GM06990 (cell line): ENCODE measurements around the gene ZBTB20.

ENCODE experiments used
- DNase-seq: peaks from one replicate; pipeline ENCODE4 v3.0.0-alpha.2; 2011; ENCODE audit not compliant: insufficient read length; ENCODE audit errors: extremely low read depth
- H3K27me3 ChIP-seq: replicated peaks from 2 replicates; pipeline ENCODE4 v1.6.0; 2011; ENCODE audit warnings: low read length; ENCODE audit not compliant: control insufficient read depth, insufficient read depth
- H3K36me3 ChIP-seq: 2 replicates; pipeline ENCODE4 v1.5.1; 2011; ENCODE audit warnings: low read length; ENCODE audit not compliant: control insufficient read depth, insufficient read depth
- H3K4me3 ChIP-seq: replicated peaks from 2 replicates; pipeline ENCODE4 v1.5.1; 2011; ENCODE audit warnings: low read depth, mild to moderate bottlenecking, control low read depth, low read length
- TF ChIP-seq, protein P1 (sequence below): IDR thresholded peaks from 2 replicates; pipeline ENCODE4 v1.5.1; 2011; ENCODE audit warnings: low read length, control low read depth, mild to moderate bottlenecking, inconsistent platforms; ENCODE audit not compliant: insufficient read depth, poor library complexity, severe bottlenecking

Gene ZBTB20

DNA sequence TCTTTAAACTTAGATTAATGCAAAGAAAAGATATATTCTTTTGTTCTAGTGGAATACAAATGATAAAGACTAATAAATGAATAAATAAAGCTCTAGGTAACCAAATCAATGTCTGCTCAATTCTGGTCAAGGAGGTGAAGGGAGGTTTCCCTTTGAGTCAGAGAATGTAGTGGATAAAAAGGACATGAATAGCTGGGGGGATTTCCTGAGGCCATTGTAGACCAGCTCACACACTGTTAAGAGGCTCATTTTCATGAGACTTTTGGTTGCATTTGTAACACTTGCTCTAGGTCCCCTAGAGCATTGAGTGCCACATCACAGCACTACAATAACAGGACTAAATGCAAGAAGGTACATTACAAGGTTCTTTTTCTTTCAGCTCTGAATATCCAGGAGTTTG is 682.5 kb downstream of the ZBTB20 start:
- TF ChIP-seq, protein P1, sequence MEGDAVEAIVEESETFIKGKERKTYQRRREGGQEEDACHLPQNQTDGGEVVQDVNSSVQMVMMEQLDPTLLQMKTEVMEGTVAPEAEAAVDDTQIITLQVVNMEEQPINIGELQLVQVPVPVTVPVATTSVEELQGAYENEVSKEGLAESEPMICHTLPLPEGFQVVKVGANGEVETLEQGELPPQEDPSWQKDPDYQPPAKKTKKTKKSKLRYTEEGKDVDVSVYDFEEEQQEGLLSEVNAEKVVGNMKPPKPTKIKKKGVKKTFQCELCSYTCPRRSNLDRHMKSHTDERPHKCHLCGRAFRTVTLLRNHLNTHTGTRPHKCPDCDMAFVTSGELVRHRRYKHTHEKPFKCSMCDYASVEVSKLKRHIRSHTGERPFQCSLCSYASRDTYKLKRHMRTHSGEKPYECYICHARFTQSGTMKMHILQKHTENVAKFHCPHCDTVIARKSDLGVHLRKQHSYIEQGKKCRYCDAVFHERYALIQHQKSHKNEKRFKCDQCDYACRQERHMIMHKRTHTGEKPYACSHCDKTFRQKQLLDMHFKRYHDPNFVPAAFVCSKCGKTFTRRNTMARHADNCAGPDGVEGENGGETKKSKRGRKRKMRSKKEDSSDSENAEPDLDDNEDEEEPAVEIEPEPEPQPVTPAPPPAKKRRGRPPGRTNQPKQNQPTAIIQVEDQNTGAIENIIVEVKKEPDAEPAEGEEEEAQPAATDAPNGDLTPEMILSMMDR, result no peak
- no peaks in the 10 kb centered on the region; the same call in 1 of the 2 replicates for H3K27me3 ChIP-seq
- H3K4me3 ChIP-seq, result no peak overlapping the region
- DNase-seq, result peak; percentile 24
- H3K36me3 ChIP-seq, result no peaks in the 10 kb centered on the region

DNA sequence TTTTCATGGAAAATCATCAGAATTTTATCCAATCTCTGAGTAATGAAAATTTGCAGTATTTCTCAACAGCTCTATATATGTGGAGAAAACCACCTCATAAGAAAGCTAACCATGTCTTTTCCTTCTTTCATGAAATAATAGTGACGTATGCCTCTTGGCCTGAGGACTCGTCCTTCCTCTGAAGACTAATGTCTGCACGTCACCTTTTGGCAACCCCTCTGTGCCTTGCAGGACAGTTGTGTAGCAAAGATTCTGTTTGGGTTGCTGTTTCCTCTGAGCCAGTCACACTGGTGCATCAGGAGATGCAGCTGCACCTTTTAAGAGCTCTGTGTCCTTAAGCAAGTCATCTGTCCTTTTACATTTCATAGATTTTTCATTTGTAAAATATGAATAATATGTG is 684.3 kb downstream of the ZBTB20 start:
- TF ChIP-seq, protein P1, result no peak
- DNase-seq, result no peak
- Histone ChIP-seq H3K27me3 (no peaks in the 10 kb centered on the region), H3K36me3 (no peaks in the 10 kb centered on the region), H3K4me3 (no peak overlapping the region)

DNA sequence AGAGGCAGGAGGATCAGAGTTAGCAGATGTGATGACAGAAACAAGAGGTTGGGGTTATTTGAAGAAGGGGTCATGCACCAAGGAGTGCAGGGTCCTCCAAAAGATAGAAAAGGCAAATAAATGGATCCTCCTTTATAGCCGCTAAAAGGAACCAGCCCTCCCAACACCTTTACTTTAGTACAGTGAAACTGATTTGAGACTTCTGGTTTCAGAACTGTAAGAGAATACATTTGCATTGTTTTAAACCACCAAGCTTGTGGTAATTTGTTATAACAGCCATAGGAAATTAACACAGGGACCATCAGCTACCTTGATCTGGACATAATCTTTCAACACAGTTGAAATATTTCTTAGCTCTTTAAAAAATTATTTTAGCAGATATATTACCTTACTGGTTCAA is 686.6 kb downstream of the ZBTB20 start:
- H3K27me3 ChIP-seq, result no peaks in the 10 kb centered on the region
- H3K4me3 ChIP-seq, result no peak overlapping the region
- H3K36me3 ChIP-seq, result no peaks in the 10 kb centered on the region
- no peak for DNase-seq
- TF ChIP-seq, protein P1, result no peak

DNA sequence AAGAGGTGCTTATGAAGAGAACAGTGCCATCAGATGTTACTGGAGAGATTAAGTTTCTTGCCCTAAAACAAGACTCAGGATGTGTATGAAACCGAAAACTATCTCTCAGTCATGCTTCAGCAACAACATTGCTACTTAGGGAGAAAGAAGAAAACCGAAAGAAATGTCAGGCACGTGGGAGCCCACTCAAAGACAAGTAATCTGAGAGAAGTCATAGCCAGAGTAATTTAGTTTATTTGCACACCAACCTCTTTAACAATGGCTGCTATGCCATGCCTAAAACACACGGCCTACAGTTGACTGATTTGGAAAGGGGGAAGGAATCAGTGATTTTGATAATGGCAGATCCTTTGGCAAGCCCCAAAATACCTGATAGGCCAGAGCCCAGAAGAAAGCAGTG is 690.3 kb downstream of the ZBTB20 start:
- DNase-seq, result peak; percentile 46
- H3K36me3 ChIP-seq, result no peaks in the 10 kb centered on the region
- no peaks in the 10 kb centered on the region for H3K27me3 ChIP-seq
- TF ChIP-seq, protein P1, result no peak
- H3K4me3 ChIP-seq, result no peak overlapping the region

DNA sequence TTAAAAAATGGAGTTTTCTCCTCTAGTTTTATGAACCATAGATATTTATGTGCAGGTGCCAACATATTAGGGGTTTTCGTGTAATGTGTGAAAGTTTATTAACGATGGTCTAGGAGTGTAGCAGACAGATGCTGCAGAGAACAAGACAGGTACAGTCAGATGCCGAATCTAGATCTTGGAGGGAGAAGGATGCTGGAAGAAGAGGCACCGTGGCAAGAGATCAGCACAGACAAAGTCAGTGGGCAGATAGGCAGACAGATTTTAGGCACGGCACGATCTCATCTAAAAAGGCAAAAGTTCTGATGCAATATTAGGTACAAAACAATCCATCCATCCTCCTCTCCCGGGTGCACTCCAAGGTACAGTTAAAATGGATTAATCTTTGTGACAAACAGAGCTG is 691.7 kb downstream of the ZBTB20 start:
- H3K4me3 ChIP-seq, result peak overlapping the region; percentile 53

More for the DNA sequence above, 691.7 kb downstream of the ZBTB20 start:
- no peak for DNase-seq
- TF ChIP-seq, protein P1, result no peak
- Histone ChIP-seq H3K36me3 (no peaks in the 10 kb centered on the region), H3K27me3 (no peaks in the 10 kb centered on the region)
